Mesodermal cell (in vitro differentiated cells): ENCODE data around the gene LAPTM4A.

Source experiments
- H3K27ac ChIP-seq: 2 replicates; pipeline ENCODE4 v1.7.0; 2013; ENCODE audit warnings: mild to moderate bottlenecking, low read depth, low read length, moderate library complexity; ENCODE audit not compliant: severe bottlenecking
- H3K36me3 ChIP-seq: 2 replicates; pipeline ENCODE4 v1.7.1; 2013; ENCODE audit warnings: mild to moderate bottlenecking, low read length, moderate library complexity; ENCODE audit not compliant: control insufficient read depth, insufficient read depth
- H3K4me1 ChIP-seq: one replicate; pipeline ENCODE4 v1.7.1; 2013; ENCODE audit warnings: mild to moderate bottlenecking, low read length; ENCODE audit not compliant: insufficient read depth, control insufficient read depth, poor library complexity, severe bottlenecking
- H3K4me3 ChIP-seq: 2 replicates; pipeline ENCODE4 v1.7.0; 2013; ENCODE audit warnings: low read length, control low read depth, mild to moderate bottlenecking; ENCODE audit not compliant: insufficient read depth, poor library complexity, severe bottlenecking; ENCODE audit errors: extremely low read depth
- H3K9me3 ChIP-seq: 2 replicates; pipeline ENCODE4 v1.7.1; 2013; ENCODE audit warnings: mild to moderate bottlenecking, low read length, moderate library complexity; ENCODE audit not compliant: control insufficient read depth
- WGBS, 2 experiments: methylation state at CpG; one replicate each; pipeline ENCODE4 v1.1.5; 2013; ENCODE audit warnings: missing lambda C conversion rate in 2 of 2; ENCODE audit not compliant: insufficient coverage in 2 of 2; 5-methylcytosine and 5-hydroxymethylcytosine counted together

Gene LAPTM4A

GRCh38 chr2:19993731-19994130 is 57.7 kb downstream of the LAPTM4A start:
- peaks cover under 1% of the 10 kb centered on the region for H3K4me1 ChIP-seq
- H3K36me3 ChIP-seq = no peaks in the 10 kb centered on the region
- no peak overlapping the region for H3K27ac ChIP-seq
- no peaks in the 10 kb centered on the region for H3K9me3 ChIP-seq
- no peak overlapping the region for H3K4me3 ChIP-seq

GRCh38 chr2:19991895-19992294 is 59.5 kb downstream of the LAPTM4A start:
- no CpG with 5 or more reads among the region's 1 CpG for WGBS, 2 experiments
- Histone ChIP-seq H3K4me1 (peaks cover 8% of the 10 kb centered on the region), H3K4me3 (no peak overlapping the region), H3K27ac (no peak overlapping the region), H3K9me3 (no peaks in the 10 kb centered on the region), H3K36me3 (peaks cover 9% of the 10 kb centered on the region)

DNA sequence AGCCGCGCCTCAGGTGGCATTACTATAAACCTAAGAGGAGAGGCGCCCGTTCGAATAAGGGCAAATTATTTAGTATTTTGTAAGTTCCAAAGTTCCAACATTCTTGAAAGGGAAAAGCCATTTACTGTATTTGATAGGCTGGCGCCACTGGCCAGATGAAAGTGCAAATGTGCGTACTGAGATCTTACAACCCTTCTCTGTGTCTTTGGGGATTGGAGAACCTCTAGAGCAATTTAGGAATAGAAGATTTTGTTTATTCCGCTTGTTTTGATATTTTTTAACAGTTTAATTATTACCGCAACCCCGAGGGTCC is 61.1 kb downstream of the LAPTM4A start:
- Histone ChIP-seq H3K4me3 (peak overlapping the region; percentile 83), H3K9me3 (no peaks in the 10 kb centered on the region), H3K27ac (no peak overlapping the region), H3K4me1 (peaks cover 8% of the 10 kb centered on the region), H3K36me3 (peaks cover 10% of the 10 kb centered on the region)
- 36 to 77% methylated on average over 4 of the region's 10 CpGs for WGBS, 2 experiments

- peaks cover 13% of the 10 kb centered on the region for H3K36me3 ChIP-seq
- H3K4me1 ChIP-seq = peaks cover 8% of the 10 kb centered on the region
- H3K4me3 ChIP-seq = peak within 1 kb of the TSS; percentile 83
- WGBS, 2 experiments = 0 to 1% methylated on average over 60 to 65 of the region's 70 CpGs
- H3K27ac ChIP-seq = peak within 1 kb of the TSS; percentile 54
- no peaks in the 10 kb centered on the region for H3K9me3 ChIP-seq
Observed at GRCh38 chr2:19989667-19990415, 61.6 kb downstream of the LAPTM4A start, which contains the start of gene WDR35. WDR35 (minus strand) TSS chr2:19990105; CDS start chr2:19990015, 90 bp downstream.

DNA sequence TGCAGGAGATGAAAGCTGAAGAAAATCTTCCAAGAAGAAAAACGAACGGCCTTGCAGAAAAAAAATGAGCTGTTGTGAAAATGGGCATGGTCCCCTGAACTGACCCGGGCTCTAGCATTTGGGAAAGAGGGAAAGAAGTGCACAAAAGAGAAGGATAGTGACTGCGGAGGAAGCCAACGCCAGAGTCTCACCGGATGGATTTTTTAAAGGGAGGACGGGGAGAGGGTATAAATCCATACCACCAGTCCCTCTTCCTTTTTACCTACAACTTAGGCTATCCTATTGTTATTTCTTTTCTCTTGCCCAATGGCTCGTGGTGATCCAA is 62.1 kb downstream of the LAPTM4A start:
- peak overlapping the region; percentile 83 for H3K4me3 ChIP-seq
- H3K9me3 ChIP-seq = no peaks in the 10 kb centered on the region
- WGBS, 2 experiments = 0 to 3% methylated on average over 3 to 4 of the region's 8 CpGs
- peaks cover 8% of the 10 kb centered on the region for H3K4me1 ChIP-seq
- peak overlapping the region; percentile 54 for H3K27ac ChIP-seq
- peaks cover 18% of the 10 kb centered on the region for H3K36me3 ChIP-seq

DNA sequence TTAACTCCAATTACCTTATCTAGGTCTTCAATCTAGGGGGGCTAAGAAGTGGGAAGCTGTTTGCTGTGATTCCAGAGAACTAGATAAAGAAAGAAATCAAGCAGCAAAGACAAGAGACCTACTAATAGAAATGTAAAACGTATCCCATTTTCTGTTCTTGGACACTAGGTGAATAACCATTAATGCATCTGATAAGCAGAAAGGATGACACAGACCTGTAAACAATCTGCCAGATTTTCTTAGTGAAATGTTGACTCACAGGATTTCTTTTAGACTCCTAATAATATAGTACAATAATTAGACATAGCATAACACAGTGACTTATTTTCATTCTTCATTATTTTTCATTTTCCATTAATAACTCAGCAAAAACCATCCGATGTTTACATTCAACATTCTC is 62.8 kb downstream of the LAPTM4A start:
- peak overlapping the region; percentile 83 for H3K4me3 ChIP-seq

GRCh38 chr2:19987936-19988335 is 63.5 kb downstream of the LAPTM4A start:
- no peaks in the 10 kb centered on the region for H3K9me3 ChIP-seq
- peaks cover 18% of the 10 kb centered on the region for H3K36me3 ChIP-seq
- 67% methylated on average over 1 of the region's 5 CpGs; no CpG with 5 or more reads in 1 of the 2 experiments for WGBS, 2 experiments
- no peak overlapping the region for H3K4me3 ChIP-seq
- peaks cover 11% of the 10 kb centered on the region for H3K4me1 ChIP-seq
- no peak overlapping the region for H3K27ac ChIP-seq

More for the DNA sequence above, 62.8 kb downstream of the LAPTM4A start:
- Histone ChIP-seq H3K9me3 (no peaks in the 10 kb centered on the region), H3K27ac (no peak overlapping the region), H3K4me1 (peaks cover 8% of the 10 kb centered on the region), H3K36me3 (peaks cover 18% of the 10 kb centered on the region)
- WGBS, 2 experiments = 70 to 100% methylated on average over 1 of the region's 2 CpGs
